GM12878 (cell line): Measurements from ENCODE around the gene FOSL1. TPM values are rescaled to one million over a fixed set of nuclear protein-coding genes. Genes with fewer than 3 reads are reported as not detected.

ENCODE experiments used
- BMI1 ChIP-seq: fragments of 450-650 bp; IDR thresholded peaks from 2 replicates; pipeline ENCODE4 v1.6.1; 2016; ENCODE audit warnings: mild to moderate bottlenecking, moderate library complexity, borderline replicate concordance
- CREM ChIP-seq: IDR thresholded peaks from 2 replicates; pipeline ENCODE4 v1.6.1; 2014; ENCODE audit warnings: antibody characterized with exemption, low read depth
- DPF2 ChIP-seq: fragments of 450-650 bp; IDR thresholded peaks from 2 replicates; pipeline ENCODE4 v1.6.1; 2017; ENCODE audit warnings: mild to moderate bottlenecking
- EGR1 ChIP-seq, 2 experiments: IDR thresholded peaks; 1 replicate in 1 of 2; 2 replicates in 1 of 2; pipeline ENCODE4 v1.6.1; 2011 to 2012; ENCODE audit warnings: low read depth in 2 of 2, low read length in 2 of 2, borderline replicate concordance in 1 of 2, mild to moderate bottlenecking in 1 of 2, moderate library complexity in 1 of 2
- EZH2 ChIP-seq: IDR thresholded peaks from 2 replicates; pipeline ENCODE4 v1.6.1; 2012; ENCODE audit warnings: low read depth, mild to moderate bottlenecking, control low read depth, inconsistent platforms, low read length, borderline replicate concordance; ENCODE audit not compliant: control insufficient read depth
- FOXK2 ChIP-seq: fragments of 450-650 bp; IDR thresholded peaks from 2 replicates; pipeline ENCODE4 v1.6.1; 2017; ENCODE audit warnings: mild to moderate bottlenecking, moderate library complexity
- HDGF ChIP-seq: fragments of 450-650 bp; IDR thresholded peaks from 2 replicates; pipeline ENCODE4 v1.6.1; 2016; ENCODE audit warnings: antibody characterized with exemption
- IKZF2 ChIP-seq, 2 experiments: fragments of 450-650 bp; IDR thresholded peaks; 2 replicates each; pipeline ENCODE4 v1.6.1; 2017; ENCODE audit warnings: mild to moderate bottlenecking in 2 of 2, moderate library complexity in 2 of 2
- KAT2A ChIP-seq: conservative IDR thresholded peaks from 2 replicates; pipeline ENCODE4 v1.6.1; 2011; ENCODE audit warnings: low read depth, low read length; ENCODE audit not compliant: control insufficient read depth
- MTA3 ChIP-seq: IDR thresholded peaks from 2 replicates; pipeline ENCODE4 v1.6.1; 2012; ENCODE audit warnings: low read length, inconsistent platforms, borderline replicate concordance
- MYC ChIP-seq: IDR thresholded peaks from 2 replicates; pipeline ENCODE4 v1.6.1; 2011; ENCODE audit warnings: mild to moderate bottlenecking, low read length, moderate library complexity, inconsistent platforms; ENCODE audit not compliant: insufficient read depth, insufficient replicate concordance, insufficient read length, severe bottlenecking
- NFIC ChIP-seq: IDR thresholded peaks from 2 replicates; pipeline ENCODE4 v1.6.1; 2012; ENCODE audit warnings: low read depth, mild to moderate bottlenecking, inconsistent platforms, low read length, moderate library complexity
- NR2C1 ChIP-seq: fragments of 450-650 bp; IDR thresholded peaks from 2 replicates; pipeline ENCODE4 v1.6.1; 2017; ENCODE audit warnings: antibody characterized with exemption, mild to moderate bottlenecking, moderate library complexity
- NR2C2 ChIP-seq: IDR thresholded peaks from 2 replicates; pipeline ENCODE4 v1.6.1; 2011; ENCODE audit warnings: borderline replicate concordance, low read depth; ENCODE audit not compliant: control insufficient read depth, insufficient read length
- PML ChIP-seq: IDR thresholded peaks from 2 replicates; pipeline ENCODE4 v1.6.1; 2012; ENCODE audit warnings: low read length, inconsistent platforms
- POLR2AphosphoS5 ChIP-seq: IDR thresholded peaks from 2 replicates; pipeline ENCODE4 v1.6.1; 2011; ENCODE audit warnings: mild to moderate bottlenecking, low read length, inconsistent platforms
- SREBF1 ChIP-seq: IDR thresholded peaks from 2 replicates; pipeline ENCODE4 v1.6.1; 2012; ENCODE audit warnings: mild to moderate bottlenecking, low read length
- TAF1 ChIP-seq: IDR thresholded peaks from 2 replicates; pipeline ENCODE4 v1.6.1; 2011; ENCODE audit warnings: mild to moderate bottlenecking, low read depth, low read length, borderline replicate concordance
- TCF3 ChIP-seq: IDR thresholded peaks from 2 replicates; pipeline ENCODE4 v1.6.1; 2012; ENCODE audit warnings: low read depth, mild to moderate bottlenecking, low read length, borderline replicate concordance; ENCODE audit not compliant: insufficient read depth
- WRNIP1 ChIP-seq: IDR thresholded peaks from 2 replicates; pipeline ENCODE4 v1.6.1; 2011; ENCODE audit warnings: low read depth, low read length, improper control_type of control experiment, borderline replicate concordance
- ZBED1 ChIP-seq: IDR thresholded peaks from 2 replicates; pipeline ENCODE4 v1.6.1; 2016; ENCODE audit warnings: borderline replicate concordance
- ZNF207 ChIP-seq: fragments of 450-650 bp; IDR thresholded peaks from 2 replicates; pipeline ENCODE4 v1.6.1; 2014; ENCODE audit warnings: antibody characterized with exemption, mild to moderate bottlenecking, borderline replicate concordance
- ZNF24 ChIP-seq: fragments of 450-650 bp; IDR thresholded peaks from 2 replicates; pipeline ENCODE4 v1.6.1; 2017; ENCODE audit warnings: antibody characterized with exemption, mild to moderate bottlenecking
- ZNF622 ChIP-seq: fragments of 450-650 bp; IDR thresholded peaks from 2 replicates; pipeline ENCODE4 v1.6.1; 2017; ENCODE audit warnings: mild to moderate bottlenecking, inconsistent platforms
- ZZZ3 ChIP-seq: IDR thresholded peaks from 2 replicates; pipeline ENCODE4 v1.6.1; 2011; ENCODE audit warnings: low read depth; ENCODE audit not compliant: control insufficient read depth, insufficient read length
- polyA plus RNA-seq, 11 experiments: library from polyadenylated mRNA; depleted of rRNA in 4 of 11; unstranded in 6 of 11; stranded (reverse) in 5 of 11; fragments of >200 nt; fragmentation: Nextera tagmentation in 4 of 11; fragmentation: Illumina TruSeq in 1 of 11; extraction: Ambion mirVana in 4 of 11; extraction: Trizol in 1 of 11; gene quantifications; 1 replicate in 1 of 11; 2 replicates in 10 of 11; pipeline versions ENCODE4 v1.2.1 to v1.2.3, GENCODE V29; 2011 to 2016; ENCODE audit warnings: inconsistent platforms in 2 of 11, missing spikeins in 2 of 11, low read depth in 1 of 11
- total RNA-seq, 4 experiments: library from RNA; depleted of rRNA in 3 of 4; stranded (reverse); fragments of >200 nt in 3 of 4; fragmentation: Illumina TruSeq in 1 of 4; extraction: Trizol in 1 of 4; gene quantifications; 2 replicates each; pipeline versions ENCODE4 v1.2.1 to v1.2.3, GENCODE V29; 2013 to 2021
- TF ChIP-seq, protein P1 (sequence below): IDR thresholded peaks from 2 replicates; pipeline ENCODE4 v1.6.1; 2012; ENCODE audit warnings: low read depth, low read length, improper control_type of control experiment
- TF ChIP-seq, protein P2 (sequence below): fragments of 450-650 bp; IDR thresholded peaks from 2 replicates; pipeline ENCODE4 v1.6.1; 2017; ENCODE audit warnings: mild to moderate bottlenecking, moderate library complexity

Gene FOSL1
- total and polyA plus RNA-seq, 10 of the 15 experiments (the other 5 are each of a cell fraction or from before 2014, with no cell fraction given) = 0.82 to 5.4 (median 2.1) TPM

DNA sequence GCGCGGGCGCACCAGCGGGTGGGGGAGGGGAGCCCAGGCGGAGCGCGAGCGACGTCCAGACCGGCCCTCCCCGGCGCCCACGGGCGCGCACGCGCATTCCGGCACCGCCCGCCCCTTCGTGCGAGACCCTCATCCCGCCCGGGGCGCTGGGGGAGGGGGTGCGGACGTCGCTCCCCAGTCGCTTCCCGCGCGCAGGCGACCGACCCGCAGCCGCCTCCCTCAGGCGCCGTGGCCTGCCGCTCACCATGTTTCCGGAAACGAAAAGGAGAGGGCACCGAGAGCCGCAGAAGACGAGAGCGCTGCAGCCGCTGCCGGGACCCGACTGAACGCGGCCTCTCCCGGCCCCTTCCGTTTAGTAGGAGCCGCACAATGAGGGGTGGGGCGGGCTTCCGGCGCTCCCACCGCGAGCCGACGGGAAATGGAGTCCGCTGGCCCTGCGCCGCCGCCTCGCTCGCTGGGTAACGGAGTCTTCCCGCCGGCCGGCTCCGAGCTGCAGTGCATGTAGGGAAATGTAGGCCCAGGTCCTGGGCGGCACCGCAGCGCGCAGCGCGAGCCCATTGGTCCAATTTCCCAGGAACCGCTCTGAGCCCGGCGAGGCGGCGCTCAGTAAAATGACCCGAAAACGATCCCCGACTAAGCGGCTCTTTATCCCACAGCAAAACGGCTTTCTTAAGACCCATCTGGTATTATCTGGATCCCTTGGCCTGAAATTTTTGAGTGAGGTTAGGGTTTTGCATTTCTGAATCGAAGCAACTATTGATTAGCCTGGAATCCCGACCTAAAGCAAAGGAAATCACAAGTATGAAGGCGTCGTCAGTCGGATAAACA, 42.1 kb downstream of the FOSL1 start, which contains the start of gene CFL1 (continued):
- TF ChIP-seq TCF3 (peak; percentile 87; the same call in 1 of the 2 replicates), NR2C1 (peak; percentile 74), MYC (no peak), WRNIP1 (0 out of 2 replicates have a peak, but pooled peaks have one; percentile 46), ZNF622 (no peak; the same call in 1 of the 2 replicates), NR2C2 (no peak), NFIC (no peak), PML (no peak), EZH2 (no peak), HDGF (peak; percentile 50; the same call in 1 of the 2 replicates), EGR1 (IDR thresholded peaks at IDR 0.05; ENCODE audit: borderline replicate concordance in 1 of 2, low read depth in 2 of 2, low read length in 2 of 2) (no peak), KAT2A (no peak), DPF2 (peak; percentile 85), ZBED1 (peak; percentile 67; the same call in 1 of the 2 replicates), POLR2AphosphoS5 (peak; percentile 99), CREM (peak; percentile 91; the same call in 1 of the 2 replicates), FOXK2 (0 out of 2 replicates have a peak, but pooled peaks have one; percentile 28), BMI1 (no peak), TAF1 (peak; percentile 91), SREBF1 (peak; percentile 87), ZNF207 (peak; percentile 84), IKZF2 (IDR thresholded peaks at IDR 0.05) (no peak; a peak in 1 of 4 replicates), MTA3 (no peak), ZNF24 (0 out of 2 replicates have a peak, but pooled peaks have one; percentile 63), ZZZ3 (no peak)
- TF ChIP-seq, protein P1, sequence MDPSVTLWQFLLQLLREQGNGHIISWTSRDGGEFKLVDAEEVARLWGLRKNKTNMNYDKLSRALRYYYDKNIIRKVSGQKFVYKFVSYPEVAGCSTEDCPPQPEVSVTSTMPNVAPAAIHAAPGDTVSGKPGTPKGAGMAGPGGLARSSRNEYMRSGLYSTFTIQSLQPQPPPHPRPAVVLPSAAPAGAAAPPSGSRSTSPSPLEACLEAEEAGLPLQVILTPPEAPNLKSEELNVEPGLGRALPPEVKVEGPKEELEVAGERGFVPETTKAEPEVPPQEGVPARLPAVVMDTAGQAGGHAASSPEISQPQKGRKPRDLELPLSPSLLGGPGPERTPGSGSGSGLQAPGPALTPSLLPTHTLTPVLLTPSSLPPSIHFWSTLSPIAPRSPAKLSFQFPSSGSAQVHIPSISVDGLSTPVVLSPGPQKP = peak; percentile 85
- TF ChIP-seq, protein P2, sequence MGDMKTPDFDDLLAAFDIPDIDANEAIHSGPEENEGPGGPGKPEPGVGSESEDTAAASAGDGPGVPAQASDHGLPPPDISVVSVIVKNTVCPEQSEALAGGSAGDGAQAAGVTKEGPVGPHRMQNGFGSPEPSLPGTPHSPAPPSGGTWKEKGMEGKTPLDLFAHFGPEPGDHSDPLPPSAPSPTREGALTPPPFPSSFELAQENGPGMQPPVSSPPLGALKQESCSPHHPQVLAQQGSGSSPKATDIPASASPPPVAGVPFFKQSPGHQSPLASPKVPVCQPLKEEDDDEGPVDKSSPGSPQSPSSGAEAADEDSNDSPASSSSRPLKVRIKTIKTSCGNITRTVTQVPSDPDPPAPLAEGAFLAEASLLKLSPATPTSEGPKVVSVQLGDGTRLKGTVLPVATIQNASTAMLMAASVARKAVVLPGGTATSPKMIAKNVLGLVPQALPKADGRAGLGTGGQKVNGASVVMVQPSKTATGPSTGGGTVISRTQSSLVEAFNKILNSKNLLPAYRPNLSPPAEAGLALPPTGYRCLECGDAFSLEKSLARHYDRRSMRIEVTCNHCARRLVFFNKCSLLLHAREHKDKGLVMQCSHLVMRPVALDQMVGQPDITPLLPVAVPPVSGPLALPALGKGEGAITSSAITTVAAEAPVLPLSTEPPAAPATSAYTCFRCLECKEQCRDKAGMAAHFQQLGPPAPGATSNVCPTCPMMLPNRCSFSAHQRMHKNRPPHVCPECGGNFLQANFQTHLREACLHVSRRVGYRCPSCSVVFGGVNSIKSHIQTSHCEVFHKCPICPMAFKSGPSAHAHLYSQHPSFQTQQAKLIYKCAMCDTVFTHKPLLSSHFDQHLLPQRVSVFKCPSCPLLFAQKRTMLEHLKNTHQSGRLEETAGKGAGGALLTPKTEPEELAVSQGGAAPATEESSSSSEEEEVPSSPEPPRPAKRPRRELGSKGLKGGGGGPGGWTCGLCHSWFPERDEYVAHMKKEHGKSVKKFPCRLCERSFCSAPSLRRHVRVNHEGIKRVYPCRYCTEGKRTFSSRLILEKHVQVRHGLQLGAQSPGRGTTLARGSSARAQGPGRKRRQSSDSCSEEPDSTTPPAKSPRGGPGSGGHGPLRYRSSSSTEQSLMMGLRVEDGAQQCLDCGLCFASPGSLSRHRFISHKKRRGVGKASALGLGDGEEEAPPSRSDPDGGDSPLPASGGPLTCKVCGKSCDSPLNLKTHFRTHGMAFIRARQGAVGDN = peak; percentile 90
